Gastroesophageal sphincter (tissue), 3 donors: ENCODE measurements around the gene HAUS5.

ENCODE experiments used
- POLR2A ChIP-seq, 2 donors: fragments of 450-650 bp; IDR thresholded peaks; one replicate each; pipeline ENCODE4 v1.6.1; 2017; ENCODE audit warnings: antibody characterized with exemption in 2 of 2, mild to moderate bottlenecking in 2 of 2, moderate library complexity in 1 of 2
- POLR2AphosphoS5 ChIP-seq: sonication (generic); formaldehyde crosslinking; IDR thresholded peaks from one replicate; pipeline ENCODE4 v1.6.1; 2017; ENCODE audit warnings: antibody characterized with exemption
- TF ChIP-seq, protein P1 (sequence below), 4 experiments: fragments of 200-600 bp in 2 of 4; fragments of 450-650 bp in 2 of 4; sonication (generic) in 1 of 4; IDR thresholded peaks; one replicate each; pipeline ENCODE4 v1.5.1; 2017 to 2019; ENCODE audit warnings: antibody characterized with exemption in 4 of 4, mild to moderate bottlenecking in 2 of 4, moderate library complexity in 2 of 4

DNA sequence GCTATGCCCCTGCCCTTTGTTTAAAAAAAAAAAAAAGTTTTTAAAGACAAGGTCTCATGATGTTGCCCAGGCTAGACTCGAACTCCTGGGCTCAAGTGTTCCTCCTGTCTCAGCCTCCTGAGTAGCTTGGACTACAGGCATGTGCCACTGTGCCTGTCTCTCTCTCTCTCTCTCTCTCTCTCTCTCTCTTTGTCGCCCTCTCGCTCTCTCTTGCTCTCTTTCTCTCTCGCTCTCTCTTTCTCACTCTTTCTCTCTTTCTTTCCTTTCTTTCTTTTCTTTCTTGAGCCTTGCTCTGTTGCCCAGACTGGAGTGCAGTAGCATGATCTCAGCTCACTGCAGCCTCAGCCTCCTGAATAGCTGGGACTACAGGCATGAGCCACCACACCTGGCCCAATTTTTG lies 43.1 kb downstream of the HAUS5 start:
- TF ChIP-seq, protein P1, sequence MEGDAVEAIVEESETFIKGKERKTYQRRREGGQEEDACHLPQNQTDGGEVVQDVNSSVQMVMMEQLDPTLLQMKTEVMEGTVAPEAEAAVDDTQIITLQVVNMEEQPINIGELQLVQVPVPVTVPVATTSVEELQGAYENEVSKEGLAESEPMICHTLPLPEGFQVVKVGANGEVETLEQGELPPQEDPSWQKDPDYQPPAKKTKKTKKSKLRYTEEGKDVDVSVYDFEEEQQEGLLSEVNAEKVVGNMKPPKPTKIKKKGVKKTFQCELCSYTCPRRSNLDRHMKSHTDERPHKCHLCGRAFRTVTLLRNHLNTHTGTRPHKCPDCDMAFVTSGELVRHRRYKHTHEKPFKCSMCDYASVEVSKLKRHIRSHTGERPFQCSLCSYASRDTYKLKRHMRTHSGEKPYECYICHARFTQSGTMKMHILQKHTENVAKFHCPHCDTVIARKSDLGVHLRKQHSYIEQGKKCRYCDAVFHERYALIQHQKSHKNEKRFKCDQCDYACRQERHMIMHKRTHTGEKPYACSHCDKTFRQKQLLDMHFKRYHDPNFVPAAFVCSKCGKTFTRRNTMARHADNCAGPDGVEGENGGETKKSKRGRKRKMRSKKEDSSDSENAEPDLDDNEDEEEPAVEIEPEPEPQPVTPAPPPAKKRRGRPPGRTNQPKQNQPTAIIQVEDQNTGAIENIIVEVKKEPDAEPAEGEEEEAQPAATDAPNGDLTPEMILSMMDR (IDR thresholded peaks at IDR 0.05), result no peak
- TF ChIP-seq POLR2AphosphoS5 (no peak), POLR2A (IDR thresholded peaks at IDR 0.05) (no peak)
